Keratinocyte (primary cell): ENCODE results near the gene CYTH1. TPM values are rescaled to one million over a fixed set of nuclear protein-coding genes. Genes with fewer than 3 reads are reported as not detected.

Experiments
- DNase-seq: peaks from one replicate; pipeline ENCODE4 v3.0.0-alpha.2; 2011; ENCODE audit warnings: low read depth, missing footprints, low spot score
- FAIRE-seq: peaks from 2 replicates; lab custom pipeline; 2011; peaks lifted over from hg19 to GRCh38; lab: Jason Lieb, UNC
- H2AFZ ChIP-seq: 2 replicates; pipeline ENCODE4 v1.6.0; 2012; ENCODE audit warnings: low read length, control low read depth, inconsistent platforms; ENCODE audit not compliant: control insufficient read depth
- H3K27ac ChIP-seq: 2 replicates; pipeline ENCODE4 v1.5.1; 2011; ENCODE audit warnings: low read length; ENCODE audit not compliant: control insufficient read depth, insufficient read depth
- H3K27me3 ChIP-seq: 3 replicates; pipeline ENCODE4 v1.6.0; 2011; ENCODE audit warnings: low read length; ENCODE audit not compliant: control insufficient read depth, insufficient read depth; ENCODE audit errors: extremely low read depth
- H3K36me3 ChIP-seq, 2 experiments: 2 replicates in 1 of 2; 3 replicates in 1 of 2; pipeline ENCODE4 v1.5.1; 2011; ENCODE audit warnings: low read length in 2 of 2, mild to moderate bottlenecking in 1 of 2; ENCODE audit not compliant: control insufficient read depth in 2 of 2, insufficient read depth in 2 of 2; ENCODE audit errors: extremely low read depth in 1 of 2
- H3K4me1 ChIP-seq: 3 replicates; pipeline ENCODE4 v1.5.1; 2011; ENCODE audit warnings: low read length; ENCODE audit not compliant: control insufficient read depth, insufficient read depth; ENCODE audit errors: extremely low read depth
- H3K4me2 ChIP-seq: 3 replicates; pipeline ENCODE4 v1.6.0; 2011; ENCODE audit warnings: low read depth, low read length; ENCODE audit not compliant: control insufficient read depth, insufficient read depth; ENCODE audit errors: extremely low read depth
- H3K4me3 ChIP-seq, 3 experiments: fragments of 200-600 bp in 1 of 3; sonication (generic) in 1 of 3; 2 replicates in 2 of 3; 3 replicates in 1 of 3; pipeline ENCODE4 v1.5.1; 2011 to 2016; ENCODE audit warnings: low read length in 3 of 3, mild to moderate bottlenecking in 3 of 3, control low read depth in 2 of 3, inconsistent platforms in 1 of 3, low read depth in 1 of 3, mixed read lengths in 1 of 3, mixed run types in 1 of 3, moderate library complexity in 1 of 3; ENCODE audit not compliant: control insufficient read depth in 2 of 3, insufficient read depth in 2 of 3; ENCODE audit errors: extremely low read depth in 1 of 3
- H3K79me2 ChIP-seq: 2 replicates; pipeline ENCODE4 v1.6.0; 2012; ENCODE audit warnings: low read length; ENCODE audit not compliant: control insufficient read depth, insufficient read depth
- H3K9ac ChIP-seq: 3 replicates; pipeline ENCODE4 v1.6.0; 2011; ENCODE audit warnings: low read length; ENCODE audit not compliant: control insufficient read depth, insufficient read depth; ENCODE audit errors: extremely low read depth
- H3K9me1 ChIP-seq: 3 replicates; pipeline ENCODE4 v1.6.0; 2011; ENCODE audit warnings: low read length; ENCODE audit not compliant: control insufficient read depth, insufficient read depth; ENCODE audit errors: extremely low read depth
- H3K9me3 ChIP-seq: 2 replicates; pipeline ENCODE4 v1.5.1; 2012; ENCODE audit warnings: low read depth, low read length; ENCODE audit not compliant: control insufficient read depth
- H4K20me1 ChIP-seq: 3 replicates; pipeline ENCODE4 v1.6.0; 2011; ENCODE audit warnings: low read length; ENCODE audit not compliant: control insufficient read depth, insufficient read depth; ENCODE audit errors: extremely low read depth
- CTCF ChIP-seq, 3 experiments: IDR thresholded peaks in 1 of 3; conservative IDR thresholded peaks in 1 of 3; optimal IDR thresholded peaks in 1 of 3; 2 replicates in 2 of 3; 3 replicates in 1 of 3; pipeline versions ENCODE3 to v1.5.1; 2011; ENCODE audit warnings: low read length in 3 of 3, mild to moderate bottlenecking in 3 of 3, moderate library complexity in 2 of 3, control low read depth in 1 of 3, inconsistent platforms in 1 of 3; ENCODE audit not compliant: insufficient read depth in 2 of 3; ENCODE audit errors: extremely low read depth in 1 of 3
- EZH2 ChIP-seq: IDR thresholded peaks from one replicate; pipeline ENCODE4 v1.6.1; 2012; ENCODE audit warnings: inconsistent platforms, mild to moderate bottlenecking, low read length, moderate library complexity
- dilution Hi-C: fragments of 300-500 bp; cut with MboI; formaldehyde crosslinking; loops from one replicate; pipeline ENCODE4 v1.7.0; 2020; ENCODE audit warnings: low sequenced_read_pairs; ENCODE audit not compliant: extremely low pct_ligation_motif_present
- polyA plus RNA-seq, 5 experiments: library from polyadenylated mRNA; depleted of rRNA in 3 of 5; stranded (reverse) in 3 of 5; stranded (forward) in 1 of 5; unstranded in 1 of 5; fragments of >200 nt; gene quantifications; 1 replicate in 1 of 5; 2 replicates in 3 of 5; 3 replicates in 1 of 5; pipeline versions ENCODE4 v1.2.1 to v1.2.3, GENCODE V29; 2011 to 2012; ENCODE audit warnings: missing spikeins in 2 of 5, low read depth in 1 of 5, low replicate concordance in 1 of 5

CYTH1 gene
- polyA plus RNA-seq, 1 donor (not counting 4 experiments of a cell fraction or from before 2014, with no cell fraction given): 28.3 TPM

GRCh38 chr17:78746263-78746948 lies 35.7 kb downstream of the CYTH1 start:
- Histone ChIP-seq H3K4me2 (no peak overlapping the region), H2AFZ (no peak overlapping the region), H3K79me2 (peaks cover 62% of the 10 kb centered on the region), H3K4me1 (peaks cover 25% of the 10 kb centered on the region), H4K20me1 (no peaks in the 10 kb centered on the region), H3K4me3 (no peak overlapping the region), H3K9ac (no peak overlapping the region), H3K27ac (peak overlapping the region; percentile 93), H3K27me3 (no peaks in the 10 kb centered on the region), H3K9me1 (peaks cover 2% of the 10 kb centered on the region), H3K36me3 (no peaks in the 10 kb centered on the region), H3K9me3 (no peaks in the 10 kb centered on the region)
- no peak for TF ChIP-seq CTCF (optimal IDR thresholded peaks at IDR 0.05 in 1 of 3, IDR thresholded peaks at IDR 0.05 in 1 of 3, conservative IDR thresholded peaks at IDR 0.05 in 1 of 3; ENCODE audit: extremely low read depth in 1 of 3, insufficient read depth in 2 of 3, low read length in 3 of 3)
- no peak for TF ChIP-seq EZH2
- DNase-seq (no peak), FAIRE-seq (no peak)
- dilution Hi-C loops: no loop called here

- Histone ChIP-seq H3K79me2 (peaks cover 55% of the 10 kb centered on the region), H4K20me1 (no peaks in the 10 kb centered on the region), H3K4me2 (no peak overlapping the region), H3K27me3 (no peaks in the 10 kb centered on the region), H3K4me3 (no peak overlapping the region), H3K9me3 (no peaks in the 10 kb centered on the region), H3K9me1 (peaks cover 2% of the 10 kb centered on the region), H3K36me3 (no peaks in the 10 kb centered on the region), H2AFZ (no peak overlapping the region), H3K27ac (no peak overlapping the region), H3K4me1 (peaks cover 25% of the 10 kb centered on the region), H3K9ac (no peak overlapping the region)
- peak in 2 of 3 experiments; percentile 1 to 40 for TF ChIP-seq CTCF (optimal IDR thresholded peaks at IDR 0.05 in 1 of 3, IDR thresholded peaks at IDR 0.05 in 1 of 3, conservative IDR thresholded peaks at IDR 0.05 in 1 of 3; ENCODE audit: extremely low read depth in 1 of 3, insufficient read depth in 2 of 3, low read length in 3 of 3)
- no peak for TF ChIP-seq EZH2
- dilution Hi-C loops: no loop called here
- DNase-seq: no peak
- no peak for FAIRE-seq
Measured at GRCh38 chr17:78745407-78746088, 36.5 kb downstream of the CYTH1 start.
